NCI-H748 (cell line): ENCODE data around the gene ACBD6.
"Not testable (repeated sequence)": the region's sequence is repeated elsewhere in the genome, so short reads cannot be mapped to it uniquely, and the experiment has no call there.

Experiments used
- DNase-seq: peaks from one replicate; lab custom pipeline; 2025; ENCODE audit not compliant: unreplicated experiment; lab: John Stamatoyannopoulos, UW

The ACBD6 gene

GRCh38 chr1:180421614-180422013, 80.8 kb downstream of the ACBD6 start:
- no peak for DNase-seq

- not testable (repeated sequence) for DNase-seq
Measured at GRCh38 chr1:180421145-180421544, 81.2 kb downstream of the ACBD6 start.

- peak; percentile 50 for DNase-seq
Measured at GRCh38 chr1:180415985-180416633, 86.3 kb downstream of the ACBD6 start.

- DNase-seq, result no peak
Measured at GRCh38 chr1:180415236-180415848, 87.0 kb downstream of the ACBD6 start.

GRCh38 chr1:180412583-180412982, 89.8 kb downstream of the ACBD6 start:
- no peak for DNase-seq

- DNase-seq, result not testable (repeated sequence)
Measured at GRCh38 chr1:180408128-180408527, 94.2 kb downstream of the ACBD6 start.

- DNase-seq, result no peak
Measured at GRCh38 chr1:180407051-180407450, 95.3 kb downstream of the ACBD6 start.

- DNase-seq, result no peak
Measured at GRCh38 chr1:180402551-180402950, 99.8 kb downstream of the ACBD6 start.

GRCh38 chr1:180402001-180402400, 100.4 kb downstream of the ACBD6 start:
- no peak for DNase-seq

- no peak for DNase-seq
Measured at GRCh38 chr1:180397175-180397574, 105.2 kb downstream of the ACBD6 start.

- no peak for DNase-seq
Measured at GRCh38 chr1:180392427-180393145, 109.8 kb downstream of the ACBD6 start.

- DNase-seq, result no peak
Measured at GRCh38 chr1:180392020-180392419, 110.4 kb downstream of the ACBD6 start.

- DNase-seq, result no peak
Measured at GRCh38 chr1:180387413-180387812, 115.0 kb downstream of the ACBD6 start.

- no peak for DNase-seq
Measured at GRCh38 chr1:180386745-180387367, 115.5 kb downstream of the ACBD6 start.

- no peak for DNase-seq
Measured at GRCh38 chr1:180385144-180385543, 117.2 kb downstream of the ACBD6 start.

GRCh38 chr1:180384286-180385005, 117.9 kb downstream of the ACBD6 start:
- no peak for DNase-seq

- no peak for DNase-seq
Measured at GRCh38 chr1:180382326-180383115, 119.9 kb downstream of the ACBD6 start.

GRCh38 chr1:180381184-180381580, 121.2 kb downstream of the ACBD6 start:
- DNase-seq, result no peak

GRCh38 chr1:180380259-180381183, 121.9 kb downstream of the ACBD6 start:
- DNase-seq, result no peak
